HepG2 (cell line): ENCODE measurements around the gene KLF11. TPM values are rescaled to one million over a fixed set of nuclear protein-coding genes. Genes with fewer than 3 reads are reported as not detected.

Source experiments
- ADNP ChIP-seq: sonication (generic); formaldehyde crosslinking; IDR thresholded peaks from 2 replicates; pipeline ENCODE4 v1.4.0; 2020; ENCODE audit warnings: missing genetic modification reagents
- BRCA1 ChIP-seq: sonication (generic); formaldehyde crosslinking; IDR thresholded peaks from 2 replicates; pipeline ENCODE4 v1.4.0; 2020; ENCODE audit warnings: missing genetic modification reagents
- CCDC6 ChIP-seq: sonication (generic); formaldehyde crosslinking; IDR thresholded peaks from 2 replicates; pipeline ENCODE4 v1.8.1; 2022; ENCODE audit warnings: mild to moderate bottlenecking, missing genetic modification reagents, moderate library complexity
- FOXK2 ChIP-seq: fragments of 450-650 bp; IDR thresholded peaks from 2 replicates; pipeline ENCODE4 v1.6.1; 2016
- GFI1 ChIP-seq: sonication (generic); formaldehyde crosslinking; IDR thresholded peaks from 2 replicates; pipeline ENCODE4 v1.5.0; 2020; ENCODE audit warnings: missing genetic modification reagents, mild to moderate bottlenecking, borderline replicate concordance
- HCFC1 ChIP-seq: fragments of 150-350 bp; IDR thresholded peaks from 2 replicates; pipeline ENCODE4 v1.6.1; 2014; ENCODE audit warnings: low read depth, low read length
- KLF15 ChIP-seq: sonication (generic); formaldehyde crosslinking; IDR thresholded peaks from 2 replicates; pipeline ENCODE4 v1.8.1; 2023; ENCODE audit warnings: borderline replicate concordance, mild to moderate bottlenecking, inconsistent platforms, missing genetic modification reagents, mixed read lengths
- MXI1 ChIP-seq: IDR thresholded peaks from 3 replicates; pipeline ENCODE4 v1.6.1; 2012; ENCODE audit warnings: low read depth, low read length, inconsistent platforms, borderline replicate concordance
- NFYC ChIP-seq: IDR thresholded peaks from 2 replicates; pipeline ENCODE4 v1.6.1; 2016; ENCODE audit warnings: missing genetic modification reagents, missing compliant biosample characterization
- NKX3-1 ChIP-seq: sonication (generic); formaldehyde crosslinking; IDR thresholded peaks from 2 replicates; pipeline ENCODE4 v1.5.0; 2020; ENCODE audit warnings: missing genetic modification reagents
- NONO ChIP-seq, 2 experiments: fragments of 450-650 bp in 1 of 2; sonication (generic) in 1 of 2; formaldehyde crosslinking in 1 of 2; IDR thresholded peaks in 1 of 2; conservative IDR thresholded peaks in 1 of 2; 2 replicates each; pipeline versions ENCODE4 v1.6.1 to v1.8.0; 2017 to 2022; ENCODE audit warnings: mild to moderate bottlenecking in 1 of 2, missing genetic modification reagents in 1 of 2, moderate library complexity in 1 of 2
- PPARG ChIP-seq: conservative IDR thresholded peaks from 2 replicates; pipeline ENCODE4 v1.6.1; 2016; ENCODE audit warnings: missing biosample characterization, missing genetic modification reagents
- RELA ChIP-seq: sonication (generic); formaldehyde crosslinking; IDR thresholded peaks from 2 replicates; pipeline ENCODE4 v1.4.0; 2020; ENCODE audit warnings: missing genetic modification reagents
- SMYD3 ChIP-seq: sonication (generic); formaldehyde crosslinking; IDR thresholded peaks from 2 replicates; pipeline ENCODE4 v1.8.1; 2023; ENCODE audit warnings: mild to moderate bottlenecking, missing genetic modification reagents
- TBX3 ChIP-seq: fragments of 450-650 bp; IDR thresholded peaks from 2 replicates; pipeline ENCODE4 v1.6.1; 2017; ENCODE audit warnings: antibody characterized with exemption, mild to moderate bottlenecking, inconsistent platforms, borderline replicate concordance
- ZFAT ChIP-seq: sonication (generic); formaldehyde crosslinking; conservative IDR thresholded peaks from 2 replicates; pipeline ENCODE4 v1.8.1; 2023; ENCODE audit warnings: missing genetic modification reagents, inconsistent platforms
- ZNF207 ChIP-seq: fragments of 450-650 bp; IDR thresholded peaks from 2 replicates; pipeline ENCODE4 v1.6.1; 2016; ENCODE audit warnings: antibody characterized with exemption, borderline replicate concordance
- ZNF317 ChIP-seq: sonication (generic); formaldehyde crosslinking; IDR thresholded peaks from 2 replicates; pipeline ENCODE4 v1.5.0; 2020; ENCODE audit warnings: mild to moderate bottlenecking, missing genetic modification reagents
- ZNF335 ChIP-seq: sonication (generic); formaldehyde crosslinking; IDR thresholded peaks from 2 replicates; pipeline ENCODE4 v1.4.0; 2020; ENCODE audit warnings: missing genetic modification reagents
- ZNF431 ChIP-seq: sonication (generic); formaldehyde crosslinking; IDR thresholded peaks from 2 replicates; pipeline ENCODE4 v1.9.0; 2022; ENCODE audit warnings: missing genetic modification reagents, low read depth, mild to moderate bottlenecking, borderline replicate concordance
- ZNF563 ChIP-seq: sonication (generic); formaldehyde crosslinking; IDR thresholded peaks from 2 replicates; pipeline ENCODE4 v1.8.0; 2022; ENCODE audit warnings: mild to moderate bottlenecking, moderate library complexity, missing genetic modification reagents
- ZSCAN12 ChIP-seq: sonication (generic); formaldehyde crosslinking; IDR thresholded peaks from 2 replicates; pipeline ENCODE4 v1.9.0; 2021; ENCODE audit warnings: mild to moderate bottlenecking, missing genetic modification reagents
- polyA plus RNA-seq, 8 experiments: library from polyadenylated mRNA; depleted of rRNA in 3 of 8; stranded (reverse) in 7 of 8; unstranded in 1 of 8; fragments of >200 nt; fragmentation: Illumina TruSeq in 4 of 8; extraction: Trizol in 4 of 8; gene quantifications; 2 replicates each; pipeline versions ENCODE4 v1.2.1 to v1.2.3, GENCODE V29; 2011 to 2016; ENCODE audit warnings: low read depth in 4 of 8, missing spikeins in 1 of 8, mixed read lengths in 1 of 8; ENCODE audit not compliant: insufficient read depth in 1 of 8
- total RNA-seq, 5 experiments: library from RNA; depleted of rRNA; stranded (reverse); fragments of >200 nt; fragmentation: Illumina TruSeq; extraction: Trizol; gene quantifications; 2 replicates each; pipeline ENCODE4 v1.2.3, GENCODE V29; 2016; ENCODE audit warnings: low read depth in 1 of 5
- TF ChIP-seq, protein P1 (sequence below): sonication (generic); formaldehyde crosslinking; IDR thresholded peaks from 2 replicates; pipeline ENCODE4 v1.8.0; 2022; ENCODE audit warnings: missing genetic modification reagents, mild to moderate bottlenecking, moderate library complexity, borderline replicate concordance
- TF ChIP-seq, protein P2 (sequence below): sonication (generic); formaldehyde crosslinking; IDR thresholded peaks from 2 replicates; pipeline ENCODE4 v1.4.0; 2020; ENCODE audit warnings: mild to moderate bottlenecking, missing genetic modification reagents
- TF ChIP-seq, protein P3 (sequence below): fragments of 450-650 bp; IDR thresholded peaks from 2 replicates; pipeline ENCODE4 v1.6.1; 2017; ENCODE audit warnings: mild to moderate bottlenecking

Gene KLF11
- total and polyA plus RNA-seq, 2 of the 13 experiments (the other 11 are each of a cell fraction or from before 2014, with no cell fraction given): 2.5 to 11.8 TPM

DNA sequence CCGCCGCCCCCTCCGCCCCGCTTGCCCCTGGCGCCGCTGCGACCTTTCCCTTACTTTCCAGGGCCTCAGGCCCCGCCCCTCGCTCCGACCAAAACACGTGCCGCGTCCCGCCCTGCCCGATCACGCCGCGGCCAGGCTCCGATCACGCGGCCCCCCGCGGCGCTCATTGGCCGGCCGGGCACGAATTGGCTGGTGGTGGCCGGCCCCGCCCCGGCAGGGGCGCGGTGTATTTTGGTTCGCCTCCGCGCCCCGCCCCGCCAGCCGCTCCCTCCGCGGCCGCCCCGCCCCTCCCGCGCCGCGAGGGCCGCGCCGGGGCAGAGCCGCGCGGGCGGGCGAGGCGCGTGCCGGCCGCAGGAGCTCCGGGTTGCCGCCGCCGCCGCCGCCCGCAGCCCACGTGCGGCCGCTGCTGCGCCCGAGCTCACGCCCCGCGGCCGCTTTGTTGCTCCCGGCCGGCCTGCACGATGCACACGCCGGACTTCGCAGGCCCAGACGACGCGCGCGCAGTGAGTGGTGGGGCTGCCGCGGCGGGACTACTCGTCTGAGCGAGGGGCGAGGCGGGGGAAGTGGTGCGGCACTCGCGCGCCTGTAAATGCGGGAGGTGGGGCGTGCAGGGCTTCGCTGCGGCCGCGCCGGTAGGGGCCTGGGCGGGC, at the start of gene KLF11 (continued):
- TF ChIP-seq, protein P1, sequence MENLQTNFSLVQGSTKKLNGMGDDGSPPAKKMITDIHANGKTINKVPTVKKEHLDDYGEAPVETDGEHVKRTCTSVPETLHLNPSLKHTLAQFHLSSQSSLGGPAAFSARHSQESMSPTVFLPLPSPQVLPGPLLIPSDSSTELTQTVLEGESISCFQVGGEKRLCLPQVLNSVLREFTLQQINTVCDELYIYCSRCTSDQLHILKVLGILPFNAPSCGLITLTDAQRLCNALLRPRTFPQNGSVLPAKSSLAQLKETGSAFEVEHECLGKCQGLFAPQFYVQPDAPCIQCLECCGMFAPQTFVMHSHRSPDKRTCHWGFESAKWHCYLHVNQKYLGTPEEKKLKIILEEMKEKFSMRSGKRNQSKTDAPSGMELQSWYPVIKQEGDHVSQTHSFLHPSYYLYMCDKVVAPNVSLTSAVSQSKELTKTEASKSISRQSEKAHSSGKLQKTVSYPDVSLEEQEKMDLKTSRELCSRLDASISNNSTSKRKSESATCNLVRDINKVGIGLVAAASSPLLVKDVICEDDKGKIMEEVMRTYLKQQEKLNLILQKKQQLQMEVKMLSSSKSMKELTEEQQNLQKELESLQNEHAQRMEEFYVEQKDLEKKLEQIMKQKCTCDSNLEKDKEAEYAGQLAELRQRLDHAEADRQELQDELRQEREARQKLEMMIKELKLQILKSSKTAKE (CRISPR knock-in tag): 0 out of 2 replicates have a peak, but pooled peaks have one; percentile 64
- TF ChIP-seq KLF15 (peak; percentile 98; the same call in 1 of the 2 replicates), PPARG (peak; percentile 98), NKX3-1 (peak; percentile 98), ZSCAN12 (CRISPR knock-in tag) (peak; percentile 98), HCFC1 (no peak), RELA (CRISPR knock-in tag) (0 out of 2 replicates have a peak, but pooled peaks have one; percentile 78), ZNF317 (CRISPR knock-in tag) (no peak), NONO (IDR thresholded peaks at IDR 0.05) (no peak), NONO (CRISPR knock-in tag; conservative IDR thresholded peaks at IDR 0.05) (no peak; the same call in 1 of the 2 replicates), NFYC (CRISPR knock-in tag) (peak; percentile 78), ZNF335 (CRISPR knock-in tag) (no peak), BRCA1 (CRISPR knock-in tag) (peak; percentile 98), ZNF431 (CRISPR knock-in tag) (peak; percentile 93), ADNP (peak; percentile 5; the same call in 1 of the 2 replicates), CCDC6 (CRISPR knock-in tag) (peak; percentile 94; the same call in 1 of the 2 replicates), ZNF207 (no peak), SMYD3 (CRISPR knock-in tag) (no peak), TBX3 (no peak), MXI1 (peak; percentile 36; the same call in 1 of the 3 replicates), ZFAT (CRISPR knock-in tag) (peak; percentile 87; the same call in 1 of the 2 replicates), FOXK2 (no peak), GFI1 (CRISPR knock-in tag) (peak; percentile 79), ZNF563 (CRISPR knock-in tag) (peak; percentile 98)
- TF ChIP-seq, protein P2, sequence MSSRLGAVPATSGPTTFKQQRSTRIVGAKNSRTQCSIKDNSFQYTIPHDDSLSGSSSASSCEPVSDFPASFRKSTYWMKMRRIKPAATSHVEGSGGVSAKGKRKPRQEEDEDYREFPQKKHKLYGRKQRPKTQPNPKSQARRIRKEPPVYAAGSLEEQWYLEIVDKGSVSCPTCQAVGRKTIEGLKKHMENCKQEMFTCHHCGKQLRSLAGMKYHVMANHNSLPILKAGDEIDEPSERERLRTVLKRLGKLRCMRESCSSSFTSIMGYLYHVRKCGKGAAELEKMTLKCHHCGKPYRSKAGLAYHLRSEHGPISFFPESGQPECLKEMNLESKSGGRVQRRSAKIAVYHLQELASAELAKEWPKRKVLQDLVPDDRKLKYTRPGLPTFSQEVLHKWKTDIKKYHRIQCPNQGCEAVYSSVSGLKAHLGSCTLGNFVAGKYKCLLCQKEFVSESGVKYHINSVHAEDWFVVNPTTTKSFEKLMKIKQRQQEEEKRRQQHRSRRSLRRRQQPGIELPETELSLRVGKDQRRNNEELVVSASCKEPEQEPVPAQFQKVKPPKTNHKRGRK: no peak
- TF ChIP-seq, protein P3, sequence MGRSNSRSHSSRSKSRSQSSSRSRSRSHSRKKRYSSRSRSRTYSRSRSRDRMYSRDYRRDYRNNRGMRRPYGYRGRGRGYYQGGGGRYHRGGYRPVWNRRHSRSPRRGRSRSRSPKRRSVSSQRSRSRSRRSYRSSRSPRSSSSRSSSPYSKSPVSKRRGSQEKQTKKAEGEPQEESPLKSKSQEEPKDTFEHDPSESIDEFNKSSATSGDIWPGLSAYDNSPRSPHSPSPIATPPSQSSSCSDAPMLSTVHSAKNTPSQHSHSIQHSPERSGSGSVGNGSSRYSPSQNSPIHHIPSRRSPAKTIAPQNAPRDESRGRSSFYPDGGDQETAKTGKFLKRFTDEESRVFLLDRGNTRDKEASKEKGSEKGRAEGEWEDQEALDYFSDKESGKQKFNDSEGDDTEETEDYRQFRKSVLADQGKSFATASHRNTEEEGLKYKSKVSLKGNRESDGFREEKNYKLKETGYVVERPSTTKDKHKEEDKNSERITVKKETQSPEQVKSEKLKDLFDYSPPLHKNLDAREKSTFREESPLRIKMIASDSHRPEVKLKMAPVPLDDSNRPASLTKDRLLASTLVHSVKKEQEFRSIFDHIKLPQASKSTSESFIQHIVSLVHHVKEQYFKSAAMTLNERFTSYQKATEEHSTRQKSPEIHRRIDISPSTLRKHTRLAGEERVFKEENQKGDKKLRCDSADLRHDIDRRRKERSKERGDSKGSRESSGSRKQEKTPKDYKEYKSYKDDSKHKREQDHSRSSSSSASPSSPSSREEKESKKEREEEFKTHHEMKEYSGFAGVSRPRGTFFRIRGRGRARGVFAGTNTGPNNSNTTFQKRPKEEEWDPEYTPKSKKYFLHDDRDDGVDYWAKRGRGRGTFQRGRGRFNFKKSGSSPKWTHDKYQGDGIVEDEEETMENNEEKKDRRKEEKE: no peak
